Tibial nerve (tissue), 4 donors: Measurements from ENCODE around the gene SRPK1. TPM values are rescaled to one million over a fixed set of nuclear protein-coding genes. Genes with fewer than 3 reads are reported as not detected.

Experiments used
- DNase-seq, 2 donors: peaks; one replicate each; pipeline ENCODE4 v3.0.0-alpha.2; 2019; ENCODE audit warnings: low spot score in 2 of 2
- H3K27ac ChIP-seq, 4 donors: fragments of 200-600 bp; sonication (generic) in 3 of 4; one replicate each; pipeline ENCODE4 v1.5.1; 2017 to 2019; ENCODE audit warnings: mild to moderate bottlenecking in 1 of 4
- H3K27me3 ChIP-seq, 2 donors: fragments of 200-600 bp; sonication (generic) in 1 of 2; one replicate each; pipeline versions ENCODE4 v1.5.1 to v1.6.0; 2017 to 2019
- H3K36me3 ChIP-seq, 3 donors: fragments of 200-600 bp; sonication (generic); one replicate each; pipeline ENCODE4 v1.5.1; 2018 to 2019
- H3K4me1 ChIP-seq, 4 donors: fragments of 200-600 bp; sonication (generic) in 3 of 4; one replicate each; pipeline ENCODE4 v1.5.1; 2017 to 2019
- H3K4me3 ChIP-seq, 4 donors: fragments of 200-600 bp; sonication (generic) in 3 of 4; one replicate each; pipeline ENCODE4 v1.5.1; 2017 to 2019; ENCODE audit warnings: mild to moderate bottlenecking in 1 of 4, moderate library complexity in 1 of 4
- H3K9me3 ChIP-seq, 4 donors: fragments of 200-600 bp; sonication (generic) in 3 of 4; one replicate each; pipeline ENCODE4 v1.5.1; 2017 to 2019
- CTCF ChIP-seq, 5 experiments: fragments of 200-600 bp in 3 of 5; fragments of 450-650 bp in 2 of 5; sonication (generic) in 3 of 5; IDR thresholded peaks; one replicate each; pipeline ENCODE4 v1.5.1; 2016 to 2019; ENCODE audit warnings: antibody characterized with exemption in 5 of 5, mild to moderate bottlenecking in 3 of 5, moderate library complexity in 2 of 5
- EP300 ChIP-seq, 2 donors: sonication (generic); formaldehyde crosslinking; IDR thresholded peaks; one replicate each; pipeline ENCODE4 v1.6.1; 2017; ENCODE audit warnings: antibody characterized with exemption in 2 of 2, mild to moderate bottlenecking in 1 of 2
- POLR2A ChIP-seq, 2 donors: fragments of 450-650 bp; IDR thresholded peaks; one replicate each; pipeline ENCODE4 v1.6.1; 2017; ENCODE audit warnings: antibody characterized with exemption in 2 of 2, mild to moderate bottlenecking in 2 of 2, moderate library complexity in 2 of 2
- WGBS, 2 donors: methylation state at CpG; one replicate each; pipeline ENCODE4 v1.1.5; 2018; 5-methylcytosine and 5-hydroxymethylcytosine counted together
- total RNA-seq, 4 donors: library from RNA; depleted of rRNA; stranded (reverse); fragments of >200 nt; gene quantifications; one replicate each; pipeline ENCODE4 v1.1.0, GENCODE V29; 2016

Gene SRPK1
- total RNA-seq, 4 donors from 2014 or later, result 23.2 to 48.0 (median 40.2) TPM

- Histone ChIP-seq H3K4me3 (no peak overlapping the region), H3K27ac (peak overlapping the region in 2 of 4 donors; percentile 75 to 83), H3K36me3 (no peaks in the 10 kb centered on the region), H3K9me3 (no peaks in the 10 kb centered on the region), H3K4me1 (no peaks in the 10 kb centered on the region), H3K27me3 (peaks cover 0 to under 1% of the 10 kb centered on the region in 2 donors)
- no peak for DNase-seq
- 93 to 95% methylated on average over 8 of the region's 8 CpGs for WGBS, 2 donors
- TF ChIP-seq EP300 (IDR thresholded peaks at IDR 0.05) (no peak), POLR2A (IDR thresholded peaks at IDR 0.05) (no peak), CTCF (IDR thresholded peaks at IDR 0.05) (no peak)
Measured at GRCh38 chr6:35955071-35955470, 34.2 kb upstream of the SRPK1 start.

- Histone ChIP-seq H3K9me3 (no peaks in the 10 kb centered on the region), H3K27ac (peak overlapping the region in 2 of 4 donors; percentile 75 to 83), H3K4me3 (no peak overlapping the region), H3K4me1 (no peaks in the 10 kb centered on the region), H3K36me3 (no peaks in the 10 kb centered on the region), H3K27me3 (no peaks in the 10 kb centered on the region)
- TF ChIP-seq CTCF (IDR thresholded peaks at IDR 0.05) (no peak), EP300 (IDR thresholded peaks at IDR 0.05) (peak; percentile 51 to 56), POLR2A (IDR thresholded peaks at IDR 0.05) (peak in 1 of 2 donors; percentile 13)
- no peak for DNase-seq
- 79 to 86% methylated on average over 7 of the region's 7 CpGs for WGBS, 2 donors
Measured at GRCh38 chr6:35954333-35954732, 33.4 kb upstream of the SRPK1 start.

GRCh38 chr6:35948725-35949124, 27.8 kb upstream of the SRPK1 start:
- Histone ChIP-seq H3K27me3 (no peaks in the 10 kb centered on the region), H3K27ac (no peak overlapping the region), H3K36me3 (no peaks in the 10 kb centered on the region), H3K9me3 (no peaks in the 10 kb centered on the region), H3K4me1 (no peaks in the 10 kb centered on the region), H3K4me3 (no peak overlapping the region)
- no peak for TF ChIP-seq CTCF (IDR thresholded peaks at IDR 0.05)
- TF ChIP-seq EP300 (IDR thresholded peaks at IDR 0.05), result no peak
- TF ChIP-seq POLR2A (IDR thresholded peaks at IDR 0.05), result no peak
- WGBS, 2 donors, result 92% methylated on average over 1 of the region's 1 CpG
- no peak for DNase-seq

- TF ChIP-seq POLR2A (IDR thresholded peaks at IDR 0.05) (no peak), CTCF (IDR thresholded peaks at IDR 0.05) (no peak), EP300 (IDR thresholded peaks at IDR 0.05) (no peak)
- no peak for DNase-seq
- Histone ChIP-seq H3K9me3 (no peaks in the 10 kb centered on the region), H3K27me3 (no peaks in the 10 kb centered on the region), H3K27ac (no peak overlapping the region), H3K4me3 (no peak overlapping the region), H3K36me3 (no peaks in the 10 kb centered on the region), H3K4me1 (no peaks in the 10 kb centered on the region)
- WGBS, 2 donors, result 66 to 78% methylated on average over 1 of the region's 1 CpG
Measured at GRCh38 chr6:35945650-35946025, 24.7 kb upstream of the SRPK1 start.

- no peak for DNase-seq
- TF ChIP-seq CTCF (IDR thresholded peaks at IDR 0.05) (no peak), POLR2A (IDR thresholded peaks at IDR 0.05) (no peak), EP300 (IDR thresholded peaks at IDR 0.05) (no peak)
- Histone ChIP-seq H3K27ac (no peak overlapping the region), H3K36me3 (no peaks in the 10 kb centered on the region), H3K4me3 (no peak overlapping the region), H3K4me1 (no peaks in the 10 kb centered on the region), H3K27me3 (no peaks in the 10 kb centered on the region), H3K9me3 (no peaks in the 10 kb centered on the region)
- 82 to 83% methylated on average over 1 of the region's 1 CpG for WGBS, 2 donors
Measured at GRCh38 chr6:35943390-35943789, 22.5 kb upstream of the SRPK1 start.
